Measurements from ENCODE around the gene C14orf180. TPM values are rescaled to one million over a fixed set of nuclear protein-coding genes. Genes with fewer than 3 reads are reported as not detected.
"Not testable (repeated sequence)": the region's sequence is repeated elsewhere in the genome, so short reads cannot be mapped to it uniquely, and the experiment has no call there.

C14orf180 gene
- total RNA-seq, 2 experiments from 2014 or later, result not detected

GRCh38 chr14:104578321-104578720, 1.2 kb upstream of the C14orf180 start:
- POLR2A ChIA-PET, result no interaction called here
- DNase-seq (no peak), ATAC-seq (no peak)
- Mint-ChIP-seq H3K27me3 (ENCODE audit: low read depth) (no peaks in the 10 kb centered on the region), H3K36me3 (ENCODE audit: low read depth) (no peaks in the 10 kb centered on the region), H3K9me3 (ENCODE audit: insufficient read depth) (no peaks in the 10 kb centered on the region), H3K27ac (no peak overlapping the region), H3K4me1 (ENCODE audit: low read depth) (no peaks in the 10 kb centered on the region), H3K4me3 (no peak overlapping the region)
- CTCF ChIA-PET, result interaction anchor here (1.3 kb wide), 1 partner anchor 14 kb away, joined by 3 read pairs; no protein-coding TSS in a partner anchor

- POLR2A ChIA-PET; H3K4me1 Mint-ChIP-seq (ENCODE audit: low read depth); CTCF ChIA-PET; H3K27ac Mint-ChIP-seq; H3K9me3 Mint-ChIP-seq (ENCODE audit: insufficient read depth); ATAC-seq; H3K27me3 Mint-ChIP-seq (ENCODE audit: low read depth); H3K4me3 Mint-ChIP-seq; H3K36me3 Mint-ChIP-seq (ENCODE audit: low read depth); DNase-seq: not testable (repeated sequence)
Observed at GRCh38 chr14:104579939-104580338, 375 bp downstream of the C14orf180 start.

GRCh38 chr14:104580961-104581360, 1.4 kb downstream of the C14orf180 start:
- ATAC-seq (no peak), DNase-seq (no peak)
- CTCF ChIA-PET, result no interaction called here
- no peaks in the 10 kb centered on the region for H3K36me3 Mint-ChIP-seq (ENCODE audit: low read depth)
- no peaks in the 10 kb centered on the region for H3K4me1 Mint-ChIP-seq (ENCODE audit: low read depth)
- no peaks in the 10 kb centered on the region for H3K27me3 Mint-ChIP-seq (ENCODE audit: low read depth)
- no peaks in the 10 kb centered on the region for H3K9me3 Mint-ChIP-seq (ENCODE audit: insufficient read depth)
- no peak overlapping the region for H3K27ac Mint-ChIP-seq
- no peak overlapping the region for H3K4me3 Mint-ChIP-seq
- POLR2A ChIA-PET, result no interaction called here

GRCh38 chr14:104581521-104581920, 2.0 kb downstream of the C14orf180 start:
- no peaks in the 10 kb centered on the region for H3K9me3 Mint-ChIP-seq (ENCODE audit: insufficient read depth)
- H3K27me3 Mint-ChIP-seq (ENCODE audit: low read depth), result no peaks in the 10 kb centered on the region
- no peaks in the 10 kb centered on the region for H3K36me3 Mint-ChIP-seq (ENCODE audit: low read depth)
- ATAC-seq (no peak), DNase-seq (no peak)
- no peak overlapping the region for H3K4me3 Mint-ChIP-seq
- CTCF ChIA-PET, result no interaction called here
- H3K4me1 Mint-ChIP-seq (ENCODE audit: low read depth), result no peaks in the 10 kb centered on the region
- POLR2A ChIA-PET, result no interaction called here
- H3K27ac Mint-ChIP-seq, result no peak overlapping the region

GRCh38 chr14:104582005-104582404, 2.4 kb downstream of the C14orf180 start:
- ATAC-seq (no peak), DNase-seq (no peak)
- no peaks in the 10 kb centered on the region for H3K4me1 Mint-ChIP-seq (ENCODE audit: low read depth)
- H3K27ac Mint-ChIP-seq, result no peak overlapping the region
- H3K36me3 Mint-ChIP-seq (ENCODE audit: low read depth), result no peaks in the 10 kb centered on the region
- ChIA-PET POLR2A (no interaction called here), CTCF (no interaction called here)
- H3K27me3 Mint-ChIP-seq (ENCODE audit: low read depth), result no peaks in the 10 kb centered on the region
- no peaks in the 10 kb centered on the region for H3K9me3 Mint-ChIP-seq (ENCODE audit: insufficient read depth)
- H3K4me3 Mint-ChIP-seq, result no peak overlapping the region

- Mint-ChIP-seq H3K27me3 (ENCODE audit: low read depth) (no peaks in the 10 kb centered on the region), H3K9me3 (ENCODE audit: insufficient read depth) (no peaks in the 10 kb centered on the region), H3K4me3 (no peak overlapping the region), H3K4me1 (ENCODE audit: low read depth) (no peaks in the 10 kb centered on the region), H3K36me3 (ENCODE audit: low read depth) (no peaks in the 10 kb centered on the region), H3K27ac (no peak overlapping the region)
- ATAC-seq (no peak), DNase-seq (no peak)
- POLR2A ChIA-PET, result no interaction called here
- CTCF ChIA-PET, result no interaction called here
Observed at GRCh38 chr14:104582662-104583061, 3.1 kb downstream of the C14orf180 start.

GRCh38 chr14:104583424-104584306, 4.1 kb downstream of the C14orf180 start:
- no peak for ATAC-seq
- no peak overlapping the region for H3K4me3 Mint-ChIP-seq
- no peaks in the 10 kb centered on the region for H3K27me3 Mint-ChIP-seq (ENCODE audit: low read depth)
- POLR2A ChIA-PET, result no interaction called here
- no peaks in the 10 kb centered on the region for H3K4me1 Mint-ChIP-seq (ENCODE audit: low read depth)
- DNase-seq, result no peak
- no peaks in the 10 kb centered on the region for H3K9me3 Mint-ChIP-seq (ENCODE audit: insufficient read depth)
- H3K27ac Mint-ChIP-seq, result no peak overlapping the region
- no peaks in the 10 kb centered on the region for H3K36me3 Mint-ChIP-seq (ENCODE audit: low read depth)
- CTCF ChIA-PET, result no interaction called here

- no peaks in the 10 kb centered on the region for H3K27me3 Mint-ChIP-seq (ENCODE audit: low read depth)
- ChIA-PET POLR2A (no interaction called here), CTCF (no interaction called here)
- DNase-seq (no peak), ATAC-seq (no peak)
- H3K4me1 Mint-ChIP-seq (ENCODE audit: low read depth), result no peaks in the 10 kb centered on the region
- no peak overlapping the region for H3K27ac Mint-ChIP-seq
- H3K36me3 Mint-ChIP-seq (ENCODE audit: low read depth), result no peaks in the 10 kb centered on the region
- H3K4me3 Mint-ChIP-seq, result no peak overlapping the region
- H3K9me3 Mint-ChIP-seq (ENCODE audit: insufficient read depth), result no peaks in the 10 kb centered on the region
Observed at GRCh38 chr14:104584557-104584956, 5.0 kb downstream of the C14orf180 start.

- Mint-ChIP-seq H3K27me3 (ENCODE audit: low read depth) (no peaks in the 10 kb centered on the region), H3K27ac (no peak overlapping the region), H3K4me3 (no peak overlapping the region), H3K36me3 (ENCODE audit: low read depth) (no peaks in the 10 kb centered on the region), H3K9me3 (ENCODE audit: insufficient read depth) (no peaks in the 10 kb centered on the region), H3K4me1 (ENCODE audit: low read depth) (no peaks in the 10 kb centered on the region)
- DNase-seq (no peak), ATAC-seq (no peak)
- CTCF ChIA-PET, result no interaction called here
- POLR2A ChIA-PET, result no interaction called here
Observed at GRCh38 chr14:104585966-104586697, 6.6 kb downstream of the C14orf180 start.

GRCh38 chr14:104586832-104587620, 7.5 kb downstream of the C14orf180 start:
- Mint-ChIP-seq H3K4me3 (no peak overlapping the region), H3K36me3 (ENCODE audit: low read depth) (no peaks in the 10 kb centered on the region), H3K27me3 (ENCODE audit: low read depth) (no peaks in the 10 kb centered on the region), H3K4me1 (ENCODE audit: low read depth) (no peaks in the 10 kb centered on the region), H3K27ac (no peak overlapping the region), H3K9me3 (ENCODE audit: insufficient read depth) (no peaks in the 10 kb centered on the region)
- CTCF ChIA-PET, result no interaction called here
- ATAC-seq (no peak), DNase-seq (no peak)
- POLR2A ChIA-PET, result no interaction called here

GRCh38 chr14:104587641-104588040, 8.1 kb downstream of the C14orf180 start:
- ATAC-seq (no peak), DNase-seq (no peak)
- Mint-ChIP-seq H3K4me3 (no peak overlapping the region), H3K27me3 (ENCODE audit: low read depth) (no peaks in the 10 kb centered on the region), H3K4me1 (ENCODE audit: low read depth) (no peaks in the 10 kb centered on the region), H3K9me3 (ENCODE audit: insufficient read depth) (no peaks in the 10 kb centered on the region), H3K36me3 (ENCODE audit: low read depth) (no peaks in the 10 kb centered on the region), H3K27ac (no peak overlapping the region)
- CTCF ChIA-PET, result no interaction called here
- POLR2A ChIA-PET, result no interaction called here

Measured in activated CD8-positive, alpha-beta T cell treated with anti-CD3 and anti-CD28 coated beads, Interleukin-2, amount 10 ng/mL, durations not matched to agents 7 days and 5 days (primary cell).